ENCODE measurements around the gene AGAP9.
"Not testable (repeated sequence)": the region's sequence is repeated elsewhere in the genome, so short reads cannot be mapped to it uniquely, and the experiment has no call there.

GRCh38 chr10:47565517-47565920 is 42.1 kb upstream of the AGAP9 start:
- TF ChIP-seq EZH2 (IDR thresholded peaks at IDR 0.05; ENCODE audit: insufficient read depth, poor library complexity, severe bottlenecking); EZH2phosphoT487 (IDR thresholded peaks at IDR 0.05; ENCODE audit: insufficient read depth, low read depth): not testable (repeated sequence)

Measured in GM23248 (cell line).